Mesodermal cell (in vitro differentiated cells): ENCODE data around the gene SPTBN5.

Source experiments
- H3K27ac ChIP-seq: 2 replicates; pipeline ENCODE4 v1.7.0; 2013; ENCODE audit warnings: mild to moderate bottlenecking, low read depth, low read length, moderate library complexity; ENCODE audit not compliant: severe bottlenecking
- H3K36me3 ChIP-seq: 2 replicates; pipeline ENCODE4 v1.7.1; 2013; ENCODE audit warnings: mild to moderate bottlenecking, low read length, moderate library complexity; ENCODE audit not compliant: control insufficient read depth, insufficient read depth
- H3K4me1 ChIP-seq: one replicate; pipeline ENCODE4 v1.7.1; 2013; ENCODE audit warnings: mild to moderate bottlenecking, low read length; ENCODE audit not compliant: insufficient read depth, control insufficient read depth, poor library complexity, severe bottlenecking
- H3K4me3 ChIP-seq: 2 replicates; pipeline ENCODE4 v1.7.0; 2013; ENCODE audit warnings: low read length, control low read depth, mild to moderate bottlenecking; ENCODE audit not compliant: insufficient read depth, poor library complexity, severe bottlenecking; ENCODE audit errors: extremely low read depth
- H3K9me3 ChIP-seq: 2 replicates; pipeline ENCODE4 v1.7.1; 2013; ENCODE audit warnings: mild to moderate bottlenecking, low read length, moderate library complexity; ENCODE audit not compliant: control insufficient read depth
- WGBS, 2 experiments: methylation state at CpG; one replicate each; pipeline ENCODE4 v1.1.5; 2013; ENCODE audit warnings: missing lambda C conversion rate in 2 of 2; ENCODE audit not compliant: insufficient coverage in 2 of 2; 5-methylcytosine and 5-hydroxymethylcytosine counted together

SPTBN5 gene

DNA sequence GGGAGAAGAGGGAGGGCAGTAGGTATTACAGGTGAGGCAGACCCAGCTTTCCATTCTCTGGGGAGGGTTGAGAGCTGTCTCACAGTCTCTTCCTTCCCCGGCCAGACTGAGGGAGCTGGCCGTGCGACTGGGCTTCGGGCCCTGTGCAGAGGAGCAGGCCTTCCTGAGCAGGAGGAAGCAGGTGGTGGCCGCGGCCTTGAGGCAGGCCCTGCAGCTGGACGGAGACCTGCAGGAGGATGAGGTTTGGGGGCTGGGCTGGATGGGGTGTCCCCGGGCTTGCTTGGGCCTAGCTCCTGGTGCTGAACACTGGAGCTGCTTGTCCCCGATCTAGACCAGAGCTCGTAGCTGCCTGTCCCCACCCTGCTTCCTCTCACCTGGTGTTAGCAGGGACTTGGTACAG is 50.3 kb downstream of the SPTBN5 start:
- Histone ChIP-seq H3K9me3 (no peaks in the 10 kb centered on the region), H3K4me3 (no peak overlapping the region), H3K36me3 (peaks cover 12% of the 10 kb centered on the region), H3K4me1 (no peaks in the 10 kb centered on the region), H3K27ac (no peak overlapping the region)
- 78 to 100% methylated on average over 8 to 9 of the region's 10 CpGs for WGBS, 2 experiments

DNA sequence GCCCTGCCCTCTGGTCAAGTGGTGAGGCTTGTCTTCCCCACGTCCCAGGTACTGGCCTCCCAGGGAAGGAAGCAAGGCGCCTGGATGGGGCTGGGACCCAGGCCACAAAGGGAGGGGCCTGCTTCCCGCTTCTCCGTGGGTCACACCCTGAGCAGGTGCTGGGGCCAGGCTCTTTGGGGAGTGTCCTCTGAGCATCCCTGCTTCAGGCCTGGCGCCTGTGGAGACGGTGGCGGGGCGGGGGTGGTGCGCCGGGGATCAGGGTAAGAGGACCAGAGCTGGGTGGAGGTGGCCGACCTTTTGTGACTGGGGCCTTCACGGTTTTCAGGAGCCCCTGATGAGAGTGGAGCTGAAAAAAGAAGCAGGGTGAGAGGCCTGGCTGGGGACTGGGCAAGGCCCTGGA is 51.6 kb downstream of the SPTBN5 start:
- WGBS, 2 experiments, result 79 to 80% methylated on average over 7 of the region's 12 CpGs
- H3K9me3 ChIP-seq, result no peaks in the 10 kb centered on the region
- H3K4me1 ChIP-seq, result no peaks in the 10 kb centered on the region
- H3K27ac ChIP-seq, result no peak overlapping the region
- H3K36me3 ChIP-seq, result peaks cover 8% of the 10 kb centered on the region
- no peak overlapping the region for H3K4me3 ChIP-seq

GRCh38 chr15:41841131-41841530 is 52.7 kb downstream of the SPTBN5 start:
- Histone ChIP-seq H3K9me3 (no peaks in the 10 kb centered on the region), H3K27ac (no peak overlapping the region), H3K4me1 (no peaks in the 10 kb centered on the region), H3K4me3 (no peak overlapping the region), H3K36me3 (peaks cover 6% of the 10 kb centered on the region)
- WGBS, 2 experiments, result 92 to 100% methylated on average over 8 of the region's 10 CpGs

DNA sequence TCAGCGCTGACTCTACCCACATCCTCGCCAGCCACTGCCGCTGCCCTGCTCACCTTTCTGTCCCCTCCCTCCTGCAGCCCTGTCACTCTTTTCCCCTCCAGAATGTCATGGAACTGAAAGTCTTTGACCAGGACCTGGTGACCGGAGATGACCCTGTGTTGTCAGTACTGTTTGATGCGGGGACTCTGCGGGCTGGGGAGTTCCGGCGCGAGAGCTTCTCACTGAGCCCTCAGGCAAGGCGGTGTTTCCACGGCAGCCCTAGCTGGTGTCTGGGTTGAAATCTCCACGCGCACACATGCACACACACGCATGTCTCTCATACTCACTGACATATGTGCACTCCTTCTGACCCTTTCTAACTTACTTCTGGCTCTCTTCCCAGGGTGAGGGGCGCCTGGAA is 53.2 kb downstream of the SPTBN5 start:
- Histone ChIP-seq H3K27ac (no peak overlapping the region), H3K36me3 (peaks cover 6% of the 10 kb centered on the region), H3K9me3 (no peaks in the 10 kb centered on the region), H3K4me3 (no peak overlapping the region), H3K4me1 (peaks cover 4% of the 10 kb centered on the region)
- 90 to 93% methylated on average over 11 to 13 of the region's 15 CpGs for WGBS, 2 experiments

GRCh38 chr15:41839781-41840491 is 53.9 kb downstream of the SPTBN5 start:
- Histone ChIP-seq H3K4me3 (no peak overlapping the region), H3K4me1 (peaks cover 6% of the 10 kb centered on the region), H3K9me3 (no peaks in the 10 kb centered on the region), H3K27ac (no peak overlapping the region), H3K36me3 (peaks cover 6% of the 10 kb centered on the region)
- 94 to 95% methylated on average over 11 to 14 of the region's 16 CpGs for WGBS, 2 experiments

GRCh38 chr15:41838400-41838897 is 55.4 kb downstream of the SPTBN5 start, which contains the start of gene PLA2G4B:
Gene PLA2G4B (plus strand): TSS chr15:41838847. CDS start chr15:41838914, 67 bp downstream.
- whole genome bisulfite sequencing, 2 experiments, result 88 to 94% methylated on average over 6 of the region's 6 CpGs
- Histone ChIP-seq H3K36me3 (peaks cover 6% of the 10 kb centered on the region), H3K9me3 (no peaks in the 10 kb centered on the region), H3K27ac (no peak within 1 kb of the TSS), H3K4me3 (no peak within 1 kb of the TSS), H3K4me1 (peaks cover 6% of the 10 kb centered on the region)

- H3K27ac ChIP-seq, result no peak overlapping the region
- H3K36me3 ChIP-seq, result peaks cover 6% of the 10 kb centered on the region
- WGBS, 2 experiments, result 89 to 93% methylated on average over 13 to 23 of the region's 23 CpGs
- H3K4me1 ChIP-seq, result peaks cover 6% of the 10 kb centered on the region
- no peaks in the 10 kb centered on the region for H3K9me3 ChIP-seq
- H3K4me3 ChIP-seq, result no peak overlapping the region
Observed at GRCh38 chr15:41836713-41837454, 57.0 kb downstream of the SPTBN5 start.

GRCh38 chr15:41836073-41836472 is 57.8 kb downstream of the SPTBN5 start:
- Histone ChIP-seq H3K4me3 (no peak overlapping the region), H3K9me3 (no peaks in the 10 kb centered on the region), H3K27ac (no peak overlapping the region), H3K36me3 (peaks cover 6% of the 10 kb centered on the region), H3K4me1 (peaks cover 6% of the 10 kb centered on the region)
- 88 to 97% methylated on average over 1 to 5 of the region's 6 CpGs for WGBS, 2 experiments

GRCh38 chr15:41834096-41834495 is 59.8 kb downstream of the SPTBN5 start:
- Histone ChIP-seq H3K27ac (no peak overlapping the region), H3K4me1 (peaks cover 6% of the 10 kb centered on the region), H3K4me3 (no peak overlapping the region), H3K36me3 (peaks cover 9% of the 10 kb centered on the region), H3K9me3 (no peaks in the 10 kb centered on the region)
- WGBS, 2 experiments, result 33 to 100% methylated on average over 1 of the region's 3 CpGs

GRCh38 chr15:41832875-41833274 is 61.0 kb downstream of the SPTBN5 start:
- H3K4me1 ChIP-seq, result peaks cover 13% of the 10 kb centered on the region
- peaks cover 9% of the 10 kb centered on the region for H3K36me3 ChIP-seq
- no peak overlapping the region for H3K4me3 ChIP-seq
- H3K9me3 ChIP-seq, result no peaks in the 10 kb centered on the region
- no peak overlapping the region for H3K27ac ChIP-seq
- WGBS, 2 experiments, result 96 to 100% methylated on average over 2 of the region's 3 CpGs

DNA sequence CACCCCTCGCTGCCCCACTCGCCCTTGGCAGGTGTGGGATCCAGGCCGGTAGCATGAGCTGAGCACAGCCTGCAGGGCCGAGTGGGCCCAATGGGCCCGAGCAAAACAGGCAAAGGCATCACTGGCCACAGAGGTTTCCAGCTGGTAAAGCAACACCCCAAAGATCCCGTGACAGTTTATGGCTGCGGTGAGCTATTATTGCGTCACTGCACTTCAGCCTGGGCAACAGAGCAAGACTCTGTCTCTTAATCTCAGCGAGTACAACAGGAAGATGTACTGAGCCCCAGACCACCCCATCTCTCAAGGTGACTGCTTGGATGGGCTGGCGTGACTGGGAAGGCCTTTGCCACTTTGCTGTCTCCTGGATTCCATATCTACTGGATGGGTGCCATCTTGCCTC is 61.6 kb downstream of the SPTBN5 start:
- no peaks in the 10 kb centered on the region for H3K9me3 ChIP-seq
- peaks cover 13% of the 10 kb centered on the region for H3K4me1 ChIP-seq
- no peak overlapping the region for H3K4me3 ChIP-seq
- H3K27ac ChIP-seq, result no peak overlapping the region
- peaks cover 8% of the 10 kb centered on the region for H3K36me3 ChIP-seq
- WGBS, 2 experiments, result 91 to 97% methylated on average over 9 to 10 of the region's 10 CpGs
